GM21381 (cell line): ENCODE measurements around the gene CDA.

ENCODE experiments used
- ATAC-seq: cut with Tn5 transposase; IDR thresholded peaks from one replicate; pipeline ENCODE4 v1.9.1; 2021; ENCODE audit warnings: mild to moderate bottlenecking, moderate library complexity; ENCODE audit not compliant: unreplicated experiment

Gene CDA

DNA sequence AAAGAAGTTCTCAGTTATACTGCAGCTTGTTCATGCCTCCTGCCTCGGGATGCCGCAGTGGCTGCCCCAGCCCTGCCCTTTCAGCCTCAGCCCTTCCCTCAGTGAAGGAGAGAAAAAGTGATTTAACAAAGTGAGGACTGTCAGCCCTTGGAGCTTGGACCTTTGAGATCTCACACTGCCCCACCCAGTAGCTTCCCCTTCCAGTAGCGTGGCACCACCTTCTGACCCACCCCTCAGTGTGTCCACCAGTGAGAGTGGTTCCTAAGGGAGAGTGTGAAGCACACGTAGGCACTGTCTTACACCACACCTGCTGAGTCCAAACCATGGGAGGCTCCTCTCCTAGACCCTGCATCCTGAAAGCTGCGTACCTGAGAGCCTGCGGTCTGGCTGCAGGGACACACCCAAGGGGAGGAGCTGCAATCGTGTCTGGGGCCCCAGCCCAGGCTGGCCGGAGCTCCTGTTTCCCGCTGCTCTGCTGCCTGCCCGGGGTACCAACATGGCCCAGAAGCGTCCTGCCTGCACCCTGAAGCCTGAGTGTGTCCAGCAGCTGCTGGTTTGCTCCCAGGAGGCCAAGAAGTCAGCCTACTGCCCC lies at the start of gene CDA:
Gene CDA (plus strand): TSS at position 464 of the 592 bp plus-strand sequence. CDS start 33 bp downstream, at position 497.
- ATAC-seq = no peak

GRCh38 chr1:20540281-20540680 lies 48.6 kb upstream of the CDA start:
- ATAC-seq = no peak

GRCh38 chr1:20546637-20547036 lies 42.3 kb upstream of the CDA start:
- ATAC-seq = no peak

GRCh38 chr1:20551161-20551560 lies 37.7 kb upstream of the CDA start:
- no peak for ATAC-seq

DNA sequence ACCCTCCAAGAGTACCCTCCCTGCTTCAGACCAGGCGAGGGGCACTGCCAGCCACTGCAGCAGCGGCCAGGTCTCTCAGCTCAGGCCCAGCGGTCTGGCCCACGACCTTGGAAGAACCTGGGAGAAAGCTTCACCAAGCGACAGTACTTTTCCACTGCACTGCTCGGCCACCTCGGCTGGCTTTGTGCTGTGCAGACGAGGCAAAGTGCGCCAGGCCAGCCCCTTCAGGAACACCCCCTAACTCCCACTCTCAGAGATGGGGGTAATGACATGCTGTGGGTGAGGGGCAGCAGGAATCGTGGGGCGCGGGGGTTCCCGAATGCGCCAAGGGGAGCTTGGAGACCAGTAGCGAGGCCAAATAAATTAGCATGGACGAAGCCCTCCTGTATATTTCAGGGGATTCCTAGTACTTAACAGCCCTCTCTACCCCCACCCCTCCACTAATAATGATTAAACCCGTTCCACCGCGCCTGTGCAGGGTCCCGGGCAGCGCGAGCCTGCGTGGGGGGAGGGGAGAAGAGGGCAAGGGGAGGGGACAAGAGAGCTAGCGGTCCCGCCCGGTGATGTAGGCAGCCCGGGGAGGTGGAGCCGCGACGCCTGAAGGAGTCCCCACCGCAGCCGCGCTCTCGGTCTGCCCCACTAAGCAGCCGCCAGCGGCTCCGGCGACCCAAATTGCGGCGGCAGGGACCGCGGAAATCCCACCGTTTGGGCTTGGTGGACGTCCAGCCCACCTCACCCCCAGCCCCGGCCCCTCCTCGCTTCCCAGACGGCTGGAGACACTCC lies 36.8 kb upstream of the CDA start, which contains the start of gene FAM43B:
Gene FAM43B (plus strand): TSS at position 629 of the 783 bp plus-strand sequence. CDS start 401 bp downstream, outside the sequence.
- ATAC-seq = no peak

- no peak for ATAC-seq
Observed at GRCh38 chr1:20552728-20553445, 36.0 kb upstream of the CDA start.

DNA sequence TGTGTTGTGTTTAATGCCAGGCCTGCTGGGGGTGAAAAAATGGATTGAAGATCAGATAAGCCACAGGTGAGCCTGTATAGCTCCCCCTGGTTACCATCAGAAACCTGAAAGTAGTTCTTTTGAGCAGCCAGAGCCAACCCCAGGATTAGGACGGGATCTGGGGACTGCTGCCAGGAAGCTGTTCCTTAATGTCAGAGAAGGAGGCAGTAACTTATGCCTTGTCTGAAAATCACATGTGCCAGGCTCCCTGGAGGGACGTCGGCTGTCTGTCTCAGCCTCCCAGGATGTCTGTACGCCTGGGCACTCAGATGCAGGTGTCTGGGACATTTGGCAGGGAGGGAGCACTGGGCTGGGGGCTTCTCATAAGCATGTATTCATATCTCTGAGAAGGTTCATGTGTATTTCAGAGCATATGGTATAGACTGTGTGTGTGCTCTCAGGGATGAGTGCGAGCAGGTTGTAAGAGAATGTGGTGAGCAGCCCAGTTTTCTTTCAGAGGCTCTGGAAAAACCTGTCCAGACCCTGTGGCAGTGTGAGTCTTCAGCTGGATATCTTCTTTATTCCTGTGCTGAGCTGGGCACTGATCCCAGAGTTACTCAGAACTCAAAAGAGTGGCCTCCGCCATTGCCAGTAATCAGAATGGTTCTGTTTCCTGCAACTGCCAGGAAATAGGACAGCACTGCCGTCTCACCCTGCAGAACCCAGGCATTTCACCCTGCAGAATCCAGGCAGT lies 33.7 kb upstream of the CDA start:
- no peak for ATAC-seq

GRCh38 chr1:20555758-20556120 lies 33.2 kb upstream of the CDA start:
- ATAC-seq = no peak

GRCh38 chr1:20558191-20558590 lies 30.7 kb upstream of the CDA start:
- ATAC-seq = no peak

- ATAC-seq = no peak
Observed at GRCh38 chr1:20560966-20561365, 27.9 kb upstream of the CDA start.

DNA sequence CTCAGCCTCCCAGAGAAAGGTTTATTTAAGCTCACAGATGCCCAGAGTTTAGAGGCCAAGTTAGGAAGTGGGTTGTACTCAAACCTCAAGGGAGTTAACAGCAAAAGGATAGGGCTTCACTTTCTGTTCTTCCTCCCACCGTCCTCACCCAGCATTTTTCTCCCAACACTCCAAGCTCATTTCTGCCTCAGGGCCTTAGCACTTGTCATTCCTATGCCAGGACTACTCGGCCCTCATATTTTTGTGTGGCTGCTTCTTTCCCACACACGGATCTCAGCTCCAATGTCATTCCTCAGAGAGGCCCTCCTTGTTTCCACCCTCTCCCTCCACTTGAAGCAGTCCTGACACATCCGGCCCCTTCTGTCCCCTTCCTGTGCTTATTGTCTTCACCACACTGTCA lies 23.7 kb upstream of the CDA start:
- no peak for ATAC-seq

DNA sequence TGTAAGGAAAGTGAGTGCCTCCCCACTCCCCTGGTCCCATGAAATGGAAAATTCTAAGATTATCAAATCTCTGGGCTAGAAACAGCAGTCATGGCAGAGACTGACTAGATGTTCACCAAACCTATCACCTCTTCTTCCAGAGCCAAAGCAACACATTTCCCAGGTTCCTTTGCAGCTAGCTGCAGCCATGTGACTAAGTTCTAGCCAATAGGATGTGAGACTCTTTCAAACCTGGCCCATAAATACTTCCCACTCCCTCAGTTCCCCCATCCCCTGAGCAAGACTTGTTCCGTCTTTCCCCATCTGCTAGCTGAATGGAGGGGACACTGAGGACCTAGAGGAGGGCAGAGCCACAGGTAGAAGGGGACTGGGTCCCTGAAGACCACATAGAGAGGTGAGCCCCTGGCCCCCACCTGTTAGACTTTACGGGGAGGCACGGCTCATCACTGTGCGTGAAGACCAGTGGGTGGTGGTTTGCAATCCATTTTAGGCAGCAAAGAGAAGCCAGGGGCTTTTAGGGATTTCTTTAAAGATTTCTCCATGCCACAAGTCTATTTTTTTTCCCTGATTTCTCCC lies 19.3 kb upstream of the CDA start:
- ATAC-seq = no peak

DNA sequence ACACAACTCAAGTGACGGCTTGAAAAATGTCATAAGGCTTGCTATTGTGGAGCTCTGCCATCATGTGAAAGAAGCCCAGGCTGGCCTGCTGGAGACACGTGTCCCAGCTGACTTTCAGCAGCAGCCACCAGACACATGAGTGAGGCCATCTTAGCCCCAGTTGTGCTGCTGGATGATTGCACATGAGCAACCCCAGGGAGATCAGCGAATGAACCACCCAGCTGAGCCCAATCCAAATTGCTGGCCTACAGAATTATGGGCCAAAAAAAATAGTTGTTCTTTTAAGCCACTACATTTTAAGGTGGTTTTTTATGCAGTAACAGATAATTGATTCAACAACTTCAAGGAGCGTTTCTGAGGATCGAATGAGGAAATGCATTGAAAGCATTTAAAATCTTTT lies 17.5 kb upstream of the CDA start:
- ATAC-seq = no peak

- no peak for ATAC-seq
Observed at GRCh38 chr1:20573987-20574386, 14.9 kb upstream of the CDA start.

DNA sequence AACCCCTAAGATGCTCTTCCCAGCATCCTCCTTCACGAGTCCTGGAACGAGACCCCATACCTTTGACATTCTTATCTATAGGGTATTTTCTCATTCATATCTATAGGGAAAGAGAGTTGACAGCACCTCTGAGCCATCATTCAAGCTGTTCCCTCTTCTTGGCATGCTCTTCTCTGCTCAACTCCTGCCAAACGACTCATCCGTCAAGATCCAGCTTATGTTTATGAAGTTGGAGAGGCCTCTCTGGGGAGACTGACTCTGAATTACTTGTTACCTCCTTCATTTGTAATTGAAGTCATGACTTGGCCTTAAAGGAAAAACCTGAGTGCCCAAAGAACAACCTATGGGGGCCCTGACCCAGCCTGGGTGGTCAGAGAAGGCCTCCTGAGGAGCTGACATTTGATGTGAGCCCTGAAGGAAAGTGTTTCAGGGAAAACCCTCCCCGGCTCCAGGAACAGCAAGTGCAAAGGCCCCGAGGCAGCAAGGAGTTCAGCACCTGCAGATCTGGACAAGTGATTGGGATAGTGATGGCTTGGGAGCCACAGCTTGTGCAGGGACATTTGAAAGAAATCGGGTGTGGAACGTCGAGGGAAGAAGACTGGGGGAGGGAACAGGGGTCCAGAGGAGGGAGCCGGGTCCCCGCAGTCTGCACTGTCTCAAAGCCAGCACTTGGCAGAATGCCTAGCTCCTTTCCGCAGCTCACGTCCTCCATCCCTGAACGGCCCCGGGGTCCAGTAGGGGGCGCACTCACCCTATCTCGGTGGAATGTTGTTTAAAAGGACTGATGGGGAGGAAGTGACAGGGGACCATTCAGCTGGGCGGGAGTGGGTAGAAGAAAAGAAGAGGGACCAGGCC lies 14.0 kb upstream of the CDA start:
- ATAC-seq = no peak

DNA sequence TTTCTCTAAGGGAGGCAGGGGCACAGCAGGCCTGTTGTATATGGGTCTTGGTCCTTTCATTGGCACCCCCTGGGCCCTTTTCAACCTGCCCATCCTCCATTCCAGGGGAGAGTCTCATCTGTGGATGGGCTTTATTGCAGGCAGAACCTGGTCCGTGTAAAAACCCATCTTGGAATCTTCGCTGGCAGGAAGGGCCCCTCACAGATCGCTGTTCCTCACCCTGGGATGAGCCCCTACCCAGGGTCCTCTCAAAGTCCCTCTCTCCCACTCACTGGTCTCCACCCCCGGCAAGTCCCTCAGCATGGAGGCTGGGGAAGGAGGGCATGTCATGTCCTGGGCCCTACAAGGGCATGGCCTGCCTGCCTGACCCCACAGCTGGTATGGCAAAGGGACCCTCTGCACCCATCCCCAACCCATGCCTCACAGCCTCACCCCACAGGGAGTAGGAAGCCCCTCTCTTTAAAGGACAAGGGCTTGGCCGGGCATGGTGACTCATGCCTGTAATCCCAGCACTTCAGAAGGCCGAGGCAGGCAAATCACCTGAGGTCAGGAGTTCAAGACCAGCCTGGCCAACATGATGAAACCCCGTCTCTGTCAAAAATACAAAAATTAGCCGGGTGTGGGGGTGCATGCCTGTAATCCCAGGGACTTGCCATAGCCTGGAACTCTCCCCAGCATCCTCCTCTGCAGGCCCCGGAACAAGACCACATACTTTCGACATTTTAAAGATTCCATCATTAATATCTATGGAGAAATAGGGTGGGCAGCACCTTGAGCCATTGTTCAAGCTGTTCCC lies 13.2 kb upstream of the CDA start:
- no peak for ATAC-seq

- ATAC-seq = no peak
Observed at GRCh38 chr1:20578062-20578461, 10.8 kb upstream of the CDA start.

DNA sequence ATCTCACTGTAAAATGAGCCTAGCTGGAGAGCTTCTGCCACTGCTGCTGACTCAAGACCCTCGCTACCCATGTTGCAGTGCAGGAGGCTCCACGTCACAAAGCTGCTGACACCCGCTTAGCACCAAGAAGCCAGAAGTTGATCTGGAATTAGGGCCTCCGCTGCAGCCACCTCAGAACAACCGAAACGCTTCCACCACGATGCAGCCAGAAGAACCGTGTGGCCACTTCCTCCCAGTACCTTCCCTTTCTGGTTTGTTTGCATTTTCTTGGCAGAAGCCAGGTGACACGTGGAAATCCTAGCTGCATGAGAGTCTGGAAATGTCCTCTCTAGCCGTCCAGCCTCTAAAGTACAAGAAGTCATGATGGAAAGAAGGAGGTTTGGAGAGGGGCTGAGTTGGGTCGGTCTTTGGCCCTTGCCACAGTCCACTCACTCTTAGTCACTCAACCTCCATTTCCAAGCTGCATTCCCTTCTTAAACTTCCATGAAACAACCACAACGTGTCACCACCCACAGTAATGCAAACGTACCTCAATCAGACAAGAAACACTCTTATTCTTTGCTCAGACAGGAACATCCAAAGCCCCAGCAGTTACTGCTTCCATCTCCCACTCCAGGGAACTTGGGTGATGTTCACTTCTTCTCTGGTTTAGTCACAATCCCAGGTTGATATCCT lies 10.0 kb upstream of the CDA start:
- no peak for ATAC-seq

- ATAC-seq = no peak
Observed at GRCh38 chr1:20584890-20585289, 4.0 kb upstream of the CDA start.
